Spleen (tissue), 11 donors: ENCODE data around the gene GADL1. TPM values are rescaled to one million over a fixed set of nuclear protein-coding genes. Genes with fewer than 3 reads are reported as not detected.

Experiments used
- DNase-seq: peaks from one replicate; pipeline ENCODE4 v3.0.0-alpha.2; 2020
- H3K27ac ChIP-seq, 8 donors: fragments of 200-600 bp; sonication (generic) in 7 of 8; 1 replicate in 4 of 8; 2 replicates in 4 of 8; pipeline versions ENCODE4 v1.5.0 to v1.8.0; 2016 to 2021; ENCODE audit warnings: inconsistent platforms in 4 of 8, mild to moderate bottlenecking in 4 of 8, moderate library complexity in 1 of 8
- H3K27me3 ChIP-seq, 7 donors: fragments of 200-600 bp; sonication (generic) in 6 of 7; replicated peaks in 1 of 7; 1 replicate in 4 of 7; 2 replicates in 3 of 7; pipeline versions ENCODE4 v1.5.0 to v1.8.0; 2016 to 2021; ENCODE audit warnings: inconsistent platforms in 3 of 7, mild to moderate bottlenecking in 1 of 7
- H3K36me3 ChIP-seq, 6 donors: fragments of 200-600 bp; sonication (generic) in 5 of 6; 1 replicate in 4 of 6; 2 replicates in 2 of 6; pipeline versions ENCODE4 v1.5.0 to v1.8.0; 2016 to 2021; ENCODE audit warnings: inconsistent platforms in 2 of 6
- H3K4me1 ChIP-seq, 6 donors: fragments of 200-600 bp; sonication (generic) in 5 of 6; 1 replicate in 3 of 6; 2 replicates in 3 of 6; pipeline versions ENCODE4 v1.5.0 to v1.8.0; 2016 to 2021; ENCODE audit warnings: inconsistent platforms in 3 of 6
- H3K4me3 ChIP-seq, 8 donors: fragments of 200-600 bp; sonication (generic) in 7 of 8; 1 replicate in 4 of 8; 2 replicates in 4 of 8; pipeline versions ENCODE4 v1.5.0 to v1.8.0; 2016 to 2021; ENCODE audit warnings: inconsistent platforms in 4 of 8, mild to moderate bottlenecking in 4 of 8, moderate library complexity in 2 of 8
- H3K9me3 ChIP-seq, 8 donors: fragments of 200-600 bp; sonication (generic) in 7 of 8; 1 replicate in 4 of 8; 2 replicates in 4 of 8; pipeline versions ENCODE4 v1.5.0 to v1.8.0; 2016 to 2021; ENCODE audit warnings: inconsistent platforms in 4 of 8
- CTCF ChIP-seq, 11 experiments: fragments of 200-600 bp in 7 of 11; fragments of 450-650 bp in 4 of 11; sonication (generic) in 4 of 11; IDR thresholded peaks in 8 of 11; conservative IDR thresholded peaks in 3 of 11; 1 replicate in 7 of 11; 2 replicates in 4 of 11; pipeline versions ENCODE4 v1.4.0 to v1.8.0; 2016 to 2021; ENCODE audit warnings: antibody characterized with exemption in 11 of 11, inconsistent platforms in 4 of 11, mild to moderate bottlenecking in 1 of 11
- POLR2A ChIP-seq, 3 donors: fragments of 450-650 bp; IDR thresholded peaks; one replicate each; pipeline ENCODE4 v1.5.1; 2017; ENCODE audit warnings: antibody characterized with exemption in 3 of 3, mild to moderate bottlenecking in 1 of 3
- POLR2AphosphoS5 ChIP-seq, 3 donors: sonication (generic); formaldehyde crosslinking; IDR thresholded peaks; one replicate each; pipeline ENCODE4 v1.5.1; 2017; ENCODE audit warnings: antibody characterized with exemption in 3 of 3
- WGBS, 5 donors: extraction: QIAGEN DNeasy Blood & Tissue Kit in 3 of 5; methylation state at CpG; one replicate each; pipeline versions ENCODE4 v1.1.5 to v1.1.7; 2013 to 2018; 5-methylcytosine and 5-hydroxymethylcytosine counted together
- intact Hi-C: fragments of 100-400 bp; cut with DNase I; formaldehyde crosslinking; loops from one replicate; pipeline ENCODE4 v1.15.0; 2023; ENCODE audit warnings: low total_unique reads
- polyA plus RNA-seq, 3 donors: library from polyadenylated mRNA; stranded (reverse); fragments of 200-250 nt; gene quantifications; one replicate each; pipeline ENCODE4 v1.2.1, GENCODE V29; 2013
- total RNA-seq, 7 donors: library from RNA; depleted of rRNA in 3 of 7; stranded (reverse); fragments of >200 nt in 3 of 7; fragmentation: NEBNext Ultra II Directional in 4 of 7; extraction: Animal tissue kit (Norgen Biotek cat#: 25700) in 4 of 7; gene quantifications; one replicate each; pipeline versions ENCODE4 v1.1.0 to v1.2.1, GENCODE V29; 2016 to 2021
- donor health status: healthy with polysubstance abuse.
- donor health status: DM: no; HTN: no; CAD: no; lungs with moderate emphysema.
- donor health status: DM: no; HTN: no; CAD: no.
- donor health status: Bipolar disorder and iron deficiency.
- donor health status: healthy.
- donor health status: DM: no; HTN: no; CAD: no.
- donor health status: DM: yes; HTN: yes; CAD: no.

The GADL1 gene
- total and polyA plus RNA-seq, 10 donors = 0.02 to 0.16 (median 0.08) TPM; not detected in 6

- peaks cover 0 to 8% (median 6%) of the 10 kb centered on the region in 8 donors for H3K9me3 ChIP-seq
- no peaks in the 10 kb centered on the region for H3K36me3 ChIP-seq
- no peak for DNase-seq
- no peak overlapping the region for H3K27ac ChIP-seq
- intact Hi-C loops = loop anchor here (10.0 kb wide), 1 partner anchor 393 kb away; no protein-coding TSS in a partner anchor
- H3K4me1 ChIP-seq = peaks cover 0 to 13% (median 2%) of the 10 kb centered on the region in 6 donors
- H3K4me3 ChIP-seq = no peak overlapping the region
- no peaks in the 10 kb centered on the region for H3K27me3 ChIP-seq
- no peak for TF ChIP-seq POLR2AphosphoS5 (IDR thresholded peaks at IDR 0.05)
- TF ChIP-seq CTCF (IDR thresholded peaks at IDR 0.05 in 8 of 11, conservative IDR thresholded peaks at IDR 0.05 in 3 of 11) = no peak
- no peak for TF ChIP-seq POLR2A (IDR thresholded peaks at IDR 0.05)
- 90 to 98% (median 93%) methylated on average over 4 of the region's 4 CpGs for WGBS, 5 donors
Observed at GRCh38 chr3:30707825-30708224, 186.6 kb downstream of the GADL1 start.

- Histone ChIP-seq H3K4me3 (no peak overlapping the region), H3K4me1 (peaks cover 0 to 4% (median 0%) of the 10 kb centered on the region in 6 donors), H3K27ac (peak overlapping the region in 2 of 8 donors; percentile 13 to 20), H3K36me3 (peaks cover 0 to 13% (median 0%) of the 10 kb centered on the region in 6 donors), H3K9me3 (peaks cover 0 to 12% (median 7%) of the 10 kb centered on the region in 8 donors), H3K27me3 (no peaks in the 10 kb centered on the region)
- no peak for TF ChIP-seq POLR2A (IDR thresholded peaks at IDR 0.05)
- TF ChIP-seq CTCF (IDR thresholded peaks at IDR 0.05 in 8 of 11, conservative IDR thresholded peaks at IDR 0.05 in 3 of 11) = no peak
- no peak for TF ChIP-seq POLR2AphosphoS5 (IDR thresholded peaks at IDR 0.05)
- 78 to 90% (median 82%) methylated on average over 9 of the region's 9 CpGs for WGBS, 5 donors
- intact Hi-C loops = loop anchor here (10.0 kb wide), 1 partner anchor 390 kb away; no protein-coding TSS in a partner anchor
- no peak for DNase-seq
Observed at GRCh38 chr3:30704931-30705890, 189.2 kb downstream of the GADL1 start.

- Histone ChIP-seq H3K36me3 (peaks cover 0 to 36% (median 4%) of the 10 kb centered on the region in 6 donors), H3K4me3 (no peak overlapping the region), H3K27ac (peak overlapping the region in 1 of 8 donors; percentile 16), H3K4me1 (peaks cover 0 to 4% (median 0%) of the 10 kb centered on the region in 6 donors), H3K9me3 (peaks cover 0 to 12% (median 7%) of the 10 kb centered on the region in 8 donors), H3K27me3 (no peaks in the 10 kb centered on the region)
- WGBS, 5 donors = 59 to 97% (median 88%) methylated on average over 2 of the region's 2 CpGs
- TF ChIP-seq CTCF (IDR thresholded peaks at IDR 0.05 in 8 of 11, conservative IDR thresholded peaks at IDR 0.05 in 3 of 11) (no peak), POLR2AphosphoS5 (IDR thresholded peaks at IDR 0.05) (peak in 1 of 3 donors; percentile 22), POLR2A (IDR thresholded peaks at IDR 0.05) (no peak)
- intact Hi-C loops = loop anchor here (10.0 kb wide), 1 partner anchor 388 kb away; no protein-coding TSS in a partner anchor
- no peak for DNase-seq
Observed at GRCh38 chr3:30702828-30703397, 191.5 kb downstream of the GADL1 start.
